GM12878 (cell line): Measurements from ENCODE around the gene ARIH2. TPM values are rescaled to one million over a fixed set of nuclear protein-coding genes. Genes with fewer than 3 reads are reported as not detected.

Experiments
- BCL3 ChIP-seq: IDR thresholded peaks from 2 replicates; pipeline ENCODE4 v1.6.1; 2011; ENCODE audit warnings: borderline replicate concordance, low read depth, mild to moderate bottlenecking, moderate library complexity, low read length; ENCODE audit not compliant: insufficient read depth, poor library complexity, severe bottlenecking
- CHD4 ChIP-seq: fragments of 200-600 bp; sonication (generic); IDR thresholded peaks from 2 replicates; pipeline ENCODE4 v1.6.1; 2016; ENCODE audit warnings: mild to moderate bottlenecking
- E2F8 ChIP-seq: fragments of 450-650 bp; IDR thresholded peaks from 2 replicates; pipeline ENCODE4 v1.6.1; 2018; ENCODE audit warnings: mild to moderate bottlenecking, low read depth, moderate library complexity; ENCODE audit not compliant: partially characterized antibody
- HDAC2 ChIP-seq: fragments of 200-600 bp; sonication (generic); IDR thresholded peaks from 2 replicates; pipeline ENCODE4 v1.6.1; 2017
- SMAD1 ChIP-seq: fragments of 450-650 bp; IDR thresholded peaks from 2 replicates; pipeline ENCODE4 v1.6.1; 2018; ENCODE audit warnings: mild to moderate bottlenecking, low read depth; ENCODE audit not compliant: partially characterized antibody
- TCF12 ChIP-seq: IDR thresholded peaks from 2 replicates; pipeline ENCODE4 v1.6.1; 2011; ENCODE audit warnings: low read depth, mild to moderate bottlenecking, low read length
- polyA plus RNA-seq, 11 experiments: library from polyadenylated mRNA; depleted of rRNA in 4 of 11; unstranded in 6 of 11; stranded (reverse) in 5 of 11; fragments of >200 nt; fragmentation: Nextera tagmentation in 4 of 11; fragmentation: Illumina TruSeq in 1 of 11; extraction: Ambion mirVana in 4 of 11; extraction: Trizol in 1 of 11; gene quantifications; 1 replicate in 1 of 11; 2 replicates in 10 of 11; pipeline versions ENCODE4 v1.2.1 to v1.2.3, GENCODE V29; 2011 to 2016; ENCODE audit warnings: inconsistent platforms in 2 of 11, missing spikeins in 2 of 11, low read depth in 1 of 11
- total RNA-seq, 4 experiments: library from RNA; depleted of rRNA in 3 of 4; stranded (reverse); fragments of >200 nt in 3 of 4; fragmentation: Illumina TruSeq in 1 of 4; extraction: Trizol in 1 of 4; gene quantifications; 2 replicates each; pipeline versions ENCODE4 v1.2.1 to v1.2.3, GENCODE V29; 2013 to 2021
- TF ChIP-seq, protein P1 (sequence below): IDR thresholded peaks from 2 replicates; pipeline ENCODE4 v1.6.1; 2012; ENCODE audit warnings: mild to moderate bottlenecking, low read depth, low read length

ARIH2 gene
- total and polyA plus RNA-seq, 10 of the 15 experiments (the other 5 are each of a cell fraction or from before 2014, with no cell fraction given): 18.7 to 74.7 (median 63.7) TPM

DNA sequence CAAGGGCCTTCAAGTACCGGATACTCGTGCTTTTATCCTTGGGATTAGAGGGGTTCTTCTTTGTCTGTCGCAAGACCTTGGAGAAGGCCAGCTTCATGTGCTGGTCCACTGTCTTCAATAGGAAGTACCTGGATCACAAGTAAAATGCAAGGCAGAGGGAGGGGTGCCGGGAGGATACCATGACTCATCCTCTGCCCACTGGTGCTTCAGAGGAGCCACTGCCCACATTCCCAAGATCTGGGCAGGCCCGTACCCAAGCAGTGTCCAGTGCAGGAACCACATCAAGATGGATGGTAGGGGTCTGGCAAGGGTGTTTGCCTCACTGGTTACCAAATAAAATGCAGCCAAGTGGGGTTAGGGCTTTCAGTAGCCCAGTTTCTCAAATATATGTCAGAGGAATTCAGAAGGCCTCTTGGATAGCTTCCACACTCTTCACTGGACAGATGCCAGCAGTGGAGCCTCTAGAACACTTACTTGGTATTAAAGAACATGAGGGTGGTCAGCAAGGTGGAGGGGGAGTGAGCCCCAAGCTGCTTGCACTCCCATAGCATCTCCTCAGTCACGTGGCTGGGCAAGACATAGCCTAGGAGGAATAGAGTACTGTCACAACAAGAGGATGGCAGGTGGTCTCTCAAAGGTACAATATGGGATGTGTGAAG is 114.1 kb downstream of the ARIH2 start (continued):
- TF ChIP-seq E2F8 (no peak), SMAD1 (no peak), HDAC2 (no peak), CHD4 (no peak), TCF12 (no peak), BCL3 (no peak)
- TF ChIP-seq, protein P1, sequence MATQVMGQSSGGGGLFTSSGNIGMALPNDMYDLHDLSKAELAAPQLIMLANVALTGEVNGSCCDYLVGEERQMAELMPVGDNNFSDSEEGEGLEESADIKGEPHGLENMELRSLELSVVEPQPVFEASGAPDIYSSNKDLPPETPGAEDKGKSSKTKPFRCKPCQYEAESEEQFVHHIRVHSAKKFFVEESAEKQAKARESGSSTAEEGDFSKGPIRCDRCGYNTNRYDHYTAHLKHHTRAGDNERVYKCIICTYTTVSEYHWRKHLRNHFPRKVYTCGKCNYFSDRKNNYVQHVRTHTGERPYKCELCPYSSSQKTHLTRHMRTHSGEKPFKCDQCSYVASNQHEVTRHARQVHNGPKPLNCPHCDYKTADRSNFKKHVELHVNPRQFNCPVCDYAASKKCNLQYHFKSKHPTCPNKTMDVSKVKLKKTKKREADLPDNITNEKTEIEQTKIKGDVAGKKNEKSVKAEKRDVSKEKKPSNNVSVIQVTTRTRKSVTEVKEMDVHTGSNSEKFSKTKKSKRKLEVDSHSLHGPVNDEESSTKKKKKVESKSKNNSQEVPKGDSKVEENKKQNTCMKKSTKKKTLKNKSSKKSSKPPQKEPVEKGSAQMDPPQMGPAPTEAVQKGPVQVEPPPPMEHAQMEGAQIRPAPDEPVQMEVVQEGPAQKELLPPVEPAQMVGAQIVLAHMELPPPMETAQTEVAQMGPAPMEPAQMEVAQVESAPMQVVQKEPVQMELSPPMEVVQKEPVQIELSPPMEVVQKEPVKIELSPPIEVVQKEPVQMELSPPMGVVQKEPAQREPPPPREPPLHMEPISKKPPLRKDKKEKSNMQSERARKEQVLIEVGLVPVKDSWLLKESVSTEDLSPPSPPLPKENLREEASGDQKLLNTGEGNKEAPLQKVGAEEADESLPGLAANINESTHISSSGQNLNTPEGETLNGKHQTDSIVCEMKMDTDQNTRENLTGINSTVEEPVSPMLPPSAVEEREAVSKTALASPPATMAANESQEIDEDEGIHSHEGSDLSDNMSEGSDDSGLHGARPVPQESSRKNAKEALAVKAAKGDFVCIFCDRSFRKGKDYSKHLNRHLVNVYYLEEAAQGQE: no peak
- TF ChIP-seq, all 136 proteins: peak for 0
